Left renal cortex interstitium (tissue), 4 donors: ENCODE measurements around the gene SCAND1. TPM values are rescaled to one million over a fixed set of nuclear protein-coding genes. Genes with fewer than 3 reads are reported as not detected.

ENCODE experiments used
- DNase-seq, 4 donors: peaks; one replicate each; pipeline ENCODE4 v3.0.0-alpha.2; 2013; ENCODE audit warnings: low read depth in 4 of 4, low spot score in 2 of 4, missing footprints in 1 of 4
- polyA plus RNA-seq, 4 donors: library from polyadenylated mRNA; unstranded; fragments of 120-200 nt; gene quantifications; one replicate each; pipeline ENCODE4 v1.2.1, GENCODE V29; 2013; ENCODE audit not compliant: insufficient read length in 4 of 4

SCAND1 gene
- polyA plus RNA-seq, 4 donors: 27.3 to 79.8 (median 53.3) TPM

DNA sequence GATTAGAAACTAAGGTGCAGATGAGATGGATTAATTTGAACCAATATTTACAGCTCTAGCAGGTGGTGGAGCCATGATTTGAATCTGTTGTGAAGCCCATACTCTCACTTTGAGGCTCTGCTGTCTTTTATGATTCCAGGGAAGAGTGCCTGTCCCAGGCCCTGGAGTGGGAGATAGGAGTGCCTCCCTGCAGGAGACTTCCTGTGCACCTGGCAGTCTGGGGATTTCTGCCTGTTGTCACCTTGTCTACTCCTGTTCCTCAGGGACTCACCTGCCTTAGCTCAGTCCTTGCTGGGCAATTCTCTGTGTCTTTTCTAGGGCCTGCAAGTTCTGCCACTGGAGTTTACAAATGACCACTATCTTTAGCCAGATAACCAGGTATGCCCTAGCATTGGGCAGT lies 46.3 kb downstream of the SCAND1 start:
- DNase-seq: no peak

DNA sequence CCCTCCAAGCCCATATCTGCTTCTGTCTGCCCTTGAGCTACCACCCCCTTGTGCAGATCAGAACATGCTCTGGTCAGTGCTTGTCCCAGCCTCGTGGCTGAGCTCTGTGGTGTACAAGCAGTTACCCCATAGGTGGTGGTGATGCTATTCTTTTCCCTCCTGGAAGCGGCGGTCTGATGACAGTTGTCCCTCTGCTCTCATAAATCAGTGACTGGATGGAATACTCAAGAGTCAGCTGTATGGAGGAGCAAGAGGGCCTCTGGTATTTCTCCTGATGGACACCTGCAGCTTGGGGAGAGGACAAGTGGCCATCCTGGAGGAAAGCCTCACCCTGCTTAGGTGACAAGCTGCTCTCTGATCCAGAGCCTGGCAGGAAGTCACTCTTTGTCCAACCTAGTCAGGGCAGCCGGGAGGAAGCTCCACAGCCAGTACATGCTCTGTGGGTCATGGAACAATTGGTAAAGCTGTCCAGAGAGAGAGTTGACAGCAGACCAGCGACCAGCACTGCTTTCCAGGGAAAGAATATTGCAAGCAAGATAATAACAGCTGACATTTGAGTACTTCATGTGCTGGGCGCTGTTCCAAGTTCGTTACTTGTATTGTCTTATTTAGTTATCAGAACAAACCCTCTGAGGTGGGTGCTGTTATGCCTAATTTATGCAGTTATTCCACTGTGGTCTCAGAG lies 47.1 kb downstream of the SCAND1 start:
- no peak for DNase-seq

DNA sequence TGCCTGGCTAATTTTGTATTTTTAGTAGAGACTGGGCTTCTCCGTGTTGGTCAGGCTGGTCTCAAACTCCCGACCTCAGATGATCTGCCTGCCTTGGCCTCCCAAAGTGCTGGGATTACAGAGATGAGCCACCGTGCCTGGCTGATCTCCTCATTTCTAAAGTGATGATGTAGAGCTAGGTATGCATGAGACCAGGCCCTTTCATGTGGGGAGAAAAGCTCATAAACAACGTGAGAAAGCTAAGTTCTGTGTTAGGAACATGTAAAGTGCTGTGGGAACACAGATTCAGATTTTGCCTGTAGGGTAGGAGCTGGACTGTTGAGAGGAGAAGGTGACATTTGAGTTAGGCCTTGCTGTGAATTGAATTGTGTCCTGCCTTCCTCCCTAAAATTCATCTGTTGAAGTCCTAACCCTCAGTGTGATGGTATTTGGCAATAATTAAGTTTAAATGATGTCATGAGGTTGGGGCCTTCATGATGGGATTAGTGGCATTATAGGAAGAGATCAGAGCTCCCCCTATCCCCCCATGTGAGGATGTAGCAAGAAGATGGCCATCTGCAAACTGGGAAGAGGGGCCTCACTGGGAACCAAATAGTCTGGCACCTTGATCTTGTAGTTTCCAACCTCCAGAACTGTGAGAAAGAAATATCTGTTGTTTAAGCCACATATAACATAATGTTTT lies 49.2 kb downstream of the SCAND1 start:
- no peak for DNase-seq

DNA sequence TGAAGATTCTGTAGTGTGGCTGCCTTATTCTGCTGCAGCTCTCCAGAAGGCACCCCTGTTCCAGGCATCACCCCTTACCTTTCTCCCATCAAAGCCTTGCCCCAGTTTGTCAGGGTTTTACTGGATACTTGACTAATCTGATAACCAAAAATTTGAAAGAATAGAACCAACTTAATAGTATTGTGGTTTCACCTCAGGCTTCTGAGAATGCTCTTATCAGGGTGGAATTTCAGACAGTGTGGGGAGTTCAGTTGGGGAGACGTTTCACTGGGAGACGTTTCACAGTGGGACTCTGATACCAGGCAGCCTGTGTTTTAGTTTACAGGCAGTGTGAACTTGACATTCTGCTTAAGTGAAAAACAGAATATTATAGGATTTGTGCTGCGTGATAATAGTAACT lies 50.5 kb downstream of the SCAND1 start:
- no peak for DNase-seq

Other genes with a start within 250 kb of the SCAND1 start
- 100 to 1,000 TPM; 488 to 707 (median 633) TPM for gene RBM39, start 212.2 kb downstream of the SCAND1 start, polyA plus RNA-seq
- 10 to 100 TPM; 31.3 to 43.0 (median 35.4) TPM for gene PHF20, start 182.5 kb downstream of the SCAND1 start, polyA plus RNA-seq
- under 1 TPM; 0.49 to 0.87 (median 0.64) TPM for gene CNBD2, start 14.1 kb upstream of the SCAND1 start, polyA plus RNA-seq
- gene EPB41L1, start 200.2 kb upstream of the SCAND1 start, polyA plus RNA-seq: 10 to 100 TPM; 63.6 to 81.6 (median 71.9) TPM